Small intestine (tissue), 7 donors: Measurements from ENCODE around the gene HEATR1. TPM values are rescaled to one million over a fixed set of nuclear protein-coding genes. Genes with fewer than 3 reads are reported as not detected.

Experiments
- DNase-seq, 2 donors: peaks; one replicate each; pipeline versions ENCODE4 v3.0.0 to v3.0.0-alpha.2; 2013
- FAIRE-seq: peaks from 2 replicates; lab custom pipeline; 2012; peaks lifted over from hg19 to GRCh38; lab: Jason Lieb, UNC
- H3K27ac ChIP-seq, 3 donors: one replicate each; pipeline ENCODE4 v1.5.1; 2013; ENCODE audit warnings: low read length in 2 of 3, mild to moderate bottlenecking in 2 of 3, control low read depth in 1 of 3, inconsistent platforms in 1 of 3, low read depth in 1 of 3, moderate library complexity in 1 of 3
- H3K27me3 ChIP-seq, 3 donors: one replicate each; pipeline ENCODE4 v1.6.1; 2013; ENCODE audit warnings: low read length in 3 of 3, inconsistent platforms in 1 of 3; ENCODE audit not compliant: control insufficient read depth in 3 of 3, insufficient read depth in 3 of 3
- H3K36me3 ChIP-seq, 3 donors: one replicate each; pipeline ENCODE4 v1.6.1; 2013; ENCODE audit warnings: low read length in 3 of 3, inconsistent platforms in 1 of 3, low read depth in 1 of 3, mild to moderate bottlenecking in 1 of 3, moderate library complexity in 1 of 3; ENCODE audit not compliant: control insufficient read depth in 3 of 3, insufficient read depth in 2 of 3
- H3K4me1 ChIP-seq, 3 donors: one replicate each; pipeline ENCODE4 v1.6.1; 2013; ENCODE audit warnings: low read length in 2 of 3, inconsistent platforms in 1 of 3, low read depth in 1 of 3, mild to moderate bottlenecking in 1 of 3, moderate library complexity in 1 of 3; ENCODE audit not compliant: control insufficient read depth in 3 of 3, insufficient read depth in 2 of 3
- H3K4me3 ChIP-seq, 3 donors: one replicate each; pipeline ENCODE4 v1.5.1; 2013; ENCODE audit warnings: low read length in 3 of 3, control low read depth in 1 of 3, inconsistent platforms in 1 of 3, low read depth in 1 of 3, mild to moderate bottlenecking in 1 of 3, moderate library complexity in 1 of 3
- H3K9me3 ChIP-seq, 2 donors: one replicate each; pipeline ENCODE4 v1.6.1; 2013; ENCODE audit warnings: low read depth in 1 of 2, low read length in 1 of 2; ENCODE audit not compliant: control insufficient read depth in 2 of 2, insufficient read depth in 1 of 2
- WGBS, 3 donors: extraction: QIAGEN DNeasy Blood & Tissue Kit; methylation state at CpG; one replicate each; pipeline ENCODE4 v1.1.7; 2013; 5-methylcytosine and 5-hydroxymethylcytosine counted together
- polyA plus RNA-seq, 4 donors: library from polyadenylated mRNA; stranded (reverse) in 3 of 4; unstranded in 1 of 4; fragments of 200-250 nt in 3 of 4; fragments of 120-200 nt in 1 of 4; gene quantifications; one replicate each; pipeline versions ENCODE4 v1.2.1 to v1.2.3, GENCODE V29; 2013
- donor health status: healthy with polysubstance abuse.
- donor health status: control.
- donor health status: control.
- donor health status: Bipolar disorder and iron deficiency.
- donor health status: healthy.

Gene HEATR1
- polyA plus RNA-seq, 4 donors: 1.1 to 19.0 (median 4.1) TPM

DNA sequence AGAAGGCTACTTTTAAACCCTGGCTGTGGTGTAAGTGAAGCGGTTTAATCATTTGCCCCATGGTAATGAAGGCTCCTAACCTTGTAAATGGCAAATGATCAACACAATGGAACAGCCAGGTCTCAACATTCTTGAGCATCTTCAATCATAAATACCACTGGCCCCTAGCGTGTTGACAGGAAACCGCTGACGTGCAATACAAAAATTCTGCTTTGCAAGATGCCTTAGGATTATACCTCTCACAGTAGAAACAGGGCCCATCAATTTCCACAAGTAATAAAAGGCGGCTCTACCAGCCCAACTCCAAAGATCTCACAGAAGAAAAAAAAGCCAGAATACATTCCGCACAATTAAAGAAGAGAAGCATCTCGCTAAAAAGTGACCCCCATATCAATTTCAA lies 47.7 kb downstream of the HEATR1 start:
- WGBS, 3 donors: 87 to 95% (median 95%) methylated on average over 7 of the region's 7 CpGs
- Histone ChIP-seq H3K36me3 (peaks cover 14 to 52% (median 21%) of the 10 kb centered on the region in 3 donors), H3K9me3 (no peaks in the 10 kb centered on the region), H3K27me3 (no peaks in the 10 kb centered on the region), H3K27ac (no peak overlapping the region), H3K4me3 (no peak overlapping the region), H3K4me1 (no peaks in the 10 kb centered on the region)
- no peak for DNase-seq
- no peak for FAIRE-seq

- no peak overlapping the region for H3K4me3 ChIP-seq
- 78 to 87% (median 82%) methylated on average over 8 of the region's 8 CpGs for WGBS, 3 donors
- no peaks in the 10 kb centered on the region for H3K27me3 ChIP-seq
- DNase-seq: no peak
- no peaks in the 10 kb centered on the region for H3K4me1 ChIP-seq
- no peak for FAIRE-seq
- H3K27ac ChIP-seq: no peak overlapping the region
- peaks cover 20 to 46% (median 40%) of the 10 kb centered on the region in 3 donors for H3K36me3 ChIP-seq
- H3K9me3 ChIP-seq: no peaks in the 10 kb centered on the region
These were observed 50.9 kb downstream of the HEATR1 start for GRCh38 chr1:236553370-236553769.

DNA sequence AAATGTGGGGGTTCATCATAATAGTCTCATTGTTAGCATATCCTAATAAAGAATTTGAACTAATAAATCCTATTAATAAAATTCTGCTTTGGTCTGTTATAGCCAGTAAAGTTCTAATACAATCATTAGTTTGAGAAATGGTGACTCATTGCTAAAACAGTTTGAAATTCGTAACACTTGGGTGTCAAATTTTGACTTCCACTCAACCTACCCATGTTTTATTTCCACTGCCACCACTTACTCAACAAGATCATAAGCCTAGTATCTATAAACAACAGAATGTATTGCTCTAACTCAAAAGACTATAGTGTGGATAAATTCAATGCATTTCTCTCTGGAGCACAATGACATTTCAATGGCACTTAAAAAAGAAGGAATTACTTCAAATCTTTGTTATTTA lies 51.4 kb downstream of the HEATR1 start:
- no peak overlapping the region for H3K4me3 ChIP-seq
- H3K9me3 ChIP-seq: no peaks in the 10 kb centered on the region
- H3K36me3 ChIP-seq: peaks cover 24 to 45% (median 43%) of the 10 kb centered on the region in 3 donors
- H3K27me3 ChIP-seq: no peaks in the 10 kb centered on the region
- no peak overlapping the region for H3K27ac ChIP-seq
- peak; percentile 5 for FAIRE-seq
- H3K4me1 ChIP-seq: no peaks in the 10 kb centered on the region
- no peak for DNase-seq
- WGBS, 3 donors: 35 to 59% (median 43%) methylated on average over 1 of the region's 1 CpG

GRCh38 chr1:236552096-236552495 lies 52.2 kb downstream of the HEATR1 start:
- Histone ChIP-seq H3K4me1 (no peaks in the 10 kb centered on the region), H3K27me3 (no peaks in the 10 kb centered on the region), H3K4me3 (no peak overlapping the region), H3K36me3 (peaks cover 24 to 45% (median 44%) of the 10 kb centered on the region in 3 donors), H3K9me3 (no peaks in the 10 kb centered on the region), H3K27ac (no peak overlapping the region)
- WGBS, 3 donors: 82 to 86% (median 85%) methylated on average over 6 of the region's 6 CpGs
- no peak for FAIRE-seq
- no peak for DNase-seq

DNA sequence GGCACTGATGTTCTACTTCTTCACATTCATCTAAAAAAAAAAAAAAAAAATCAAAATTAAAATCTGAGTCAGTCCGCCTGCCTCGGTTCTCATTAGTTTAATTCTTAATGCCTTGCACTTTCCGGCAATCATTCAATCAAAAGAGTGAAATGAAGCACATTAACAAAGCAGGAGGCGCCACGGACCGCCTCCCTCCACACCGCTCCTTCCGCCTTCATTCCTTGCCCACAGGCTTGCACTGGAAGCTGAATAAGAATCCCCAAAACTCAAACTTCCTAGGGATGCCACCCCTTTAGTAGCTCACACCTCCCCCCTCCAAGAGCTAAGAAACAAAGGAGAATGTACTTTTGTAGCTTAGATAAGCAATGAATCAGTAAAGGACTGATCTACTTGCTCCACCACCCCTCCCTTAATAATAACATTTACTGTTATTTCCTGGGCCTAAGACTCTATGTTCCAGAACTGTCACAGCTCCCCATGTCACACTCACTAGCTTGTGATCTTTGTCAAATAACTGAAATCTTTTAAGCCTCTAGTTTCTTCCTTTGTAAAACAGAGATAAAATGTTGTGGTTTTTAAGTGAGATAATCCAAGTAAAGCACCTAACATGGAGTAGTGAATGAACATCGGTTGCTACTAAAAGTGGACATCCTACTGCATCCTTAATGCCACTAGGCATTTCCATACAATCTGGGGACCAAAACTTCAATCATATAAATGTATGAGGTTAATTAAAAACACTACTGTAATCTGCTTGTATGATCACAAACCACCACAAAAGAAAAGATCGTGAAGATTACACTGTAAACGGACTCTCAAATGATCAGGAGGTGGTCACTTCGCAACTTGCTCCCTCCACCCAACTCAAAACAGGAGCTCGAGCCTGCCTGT lies 53.1 kb downstream of the HEATR1 start:
- Histone ChIP-seq H3K36me3 (peaks cover 26 to 43% (median 40%) of the 10 kb centered on the region in 3 donors), H3K4me1 (no peaks in the 10 kb centered on the region), H3K9me3 (no peaks in the 10 kb centered on the region), H3K27me3 (no peaks in the 10 kb centered on the region), H3K27ac (no peak overlapping the region), H3K4me3 (no peak overlapping the region)
- FAIRE-seq: no peak
- no peak for DNase-seq
- WGBS, 3 donors: 85 to 88% (median 86%) methylated on average over 13 of the region's 13 CpGs

GRCh38 chr1:236548452-236548851 lies 55.9 kb downstream of the HEATR1 start:
- 83 to 93% (median 87%) methylated on average over 6 of the region's 6 CpGs for WGBS, 3 donors
- no peak overlapping the region for H3K27ac ChIP-seq

DNA sequence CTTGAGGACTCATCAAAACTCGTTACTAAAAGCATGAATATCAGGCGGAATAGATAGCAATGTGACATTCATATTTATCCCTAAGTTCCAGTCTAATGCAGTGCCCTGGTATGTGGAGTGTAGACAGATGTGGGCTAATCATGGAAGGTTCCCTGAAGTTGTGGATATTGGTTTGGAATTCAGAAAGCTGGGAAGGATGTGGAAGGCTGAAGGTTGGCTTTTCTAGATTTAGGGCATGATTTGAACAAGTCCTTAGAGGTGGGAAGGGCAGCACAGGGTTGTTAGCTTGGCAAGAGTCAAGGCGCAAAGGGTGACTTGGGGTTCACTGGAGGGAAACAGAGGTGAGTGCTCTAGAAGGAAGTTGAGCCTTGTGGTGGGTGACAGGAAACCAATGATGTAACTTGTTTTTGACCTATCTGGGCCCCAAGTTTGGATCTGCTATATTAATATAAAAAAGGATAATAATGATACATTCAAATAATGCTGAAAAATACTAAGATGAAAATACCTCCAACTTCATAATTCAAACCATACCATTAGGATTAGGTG lies 58.6 kb downstream of the HEATR1 start:
- no peak for FAIRE-seq
- no peak overlapping the region for H3K4me3 ChIP-seq
- peak in 1 of 2 donors; percentile 10 for DNase-seq
- no peak overlapping the region for H3K27ac ChIP-seq
- peaks cover 20 to 45% (median 43%) of the 10 kb centered on the region in 3 donors for H3K36me3 ChIP-seq
- 71 to 77% (median 73%) methylated on average over 3 of the region's 3 CpGs for WGBS, 3 donors
- no peaks in the 10 kb centered on the region for H3K4me1 ChIP-seq
- no peaks in the 10 kb centered on the region for H3K9me3 ChIP-seq
- no peaks in the 10 kb centered on the region for H3K27me3 ChIP-seq

More at GRCh38 chr1:236548452-236548851, 55.9 kb downstream of the HEATR1 start:
- peaks cover 18 to 43% (median 39%) of the 10 kb centered on the region in 3 donors for H3K36me3 ChIP-seq
- H3K27me3 ChIP-seq: no peaks in the 10 kb centered on the region
- H3K4me1 ChIP-seq: no peaks in the 10 kb centered on the region
- no peak overlapping the region for H3K4me3 ChIP-seq
- H3K9me3 ChIP-seq: no peaks in the 10 kb centered on the region
- DNase-seq (no peak), FAIRE-seq (no peak)

DNA sequence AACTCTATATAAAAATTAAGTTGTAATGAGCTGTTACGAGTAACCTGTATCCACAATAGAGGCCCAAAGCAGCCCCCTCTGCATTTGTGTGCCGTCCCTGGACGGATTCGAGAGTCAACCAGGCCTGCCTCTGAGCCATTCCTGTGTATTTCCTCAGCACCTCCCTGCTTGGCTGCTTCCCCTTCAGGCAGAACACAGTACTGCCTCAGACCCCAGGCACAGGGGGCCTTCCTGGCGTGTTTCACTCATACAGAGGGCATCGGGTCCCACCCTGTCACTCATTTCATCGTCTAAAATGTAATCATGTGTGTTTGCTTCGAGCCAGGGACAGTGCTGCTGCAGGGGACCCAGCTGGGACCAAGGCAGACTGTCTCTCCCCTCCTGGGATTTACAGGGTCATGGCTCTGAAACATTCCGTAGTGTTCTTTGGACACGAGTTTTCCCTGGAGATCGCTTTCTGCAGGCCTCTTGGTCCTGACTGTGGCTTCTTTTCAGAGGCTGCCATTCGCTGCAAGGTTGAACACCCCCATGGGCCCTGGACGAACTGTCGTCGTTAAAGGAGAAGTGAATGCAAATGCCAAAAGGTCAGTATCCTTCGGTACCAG lies 61.1 kb downstream of the HEATR1 start:
- Histone ChIP-seq H3K27me3 (no peaks in the 10 kb centered on the region), H3K9me3 (no peaks in the 10 kb centered on the region), H3K4me1 (no peaks in the 10 kb centered on the region), H3K27ac (no peak overlapping the region), H3K36me3 (peaks cover 26 to 59% (median 32%) of the 10 kb centered on the region in 3 donors), H3K4me3 (no peak overlapping the region)
- WGBS, 3 donors: 83 to 90% (median 87%) methylated on average over 16 of the region's 16 CpGs
- FAIRE-seq (no peak), DNase-seq (no peak)
